Amygdala (tissue), 56 donors: ENCODE data around the gene PTK6.
"Not testable (repeated sequence)": the region's sequence is repeated elsewhere in the genome, so short reads cannot be mapped to it uniquely, and the experiment has no call there.

Source experiments
- DNase-seq, 56 donors: peaks; one replicate each; lab custom pipeline; 2025; lab: John Stamatoyannopoulos, UW

PTK6 gene

DNA sequence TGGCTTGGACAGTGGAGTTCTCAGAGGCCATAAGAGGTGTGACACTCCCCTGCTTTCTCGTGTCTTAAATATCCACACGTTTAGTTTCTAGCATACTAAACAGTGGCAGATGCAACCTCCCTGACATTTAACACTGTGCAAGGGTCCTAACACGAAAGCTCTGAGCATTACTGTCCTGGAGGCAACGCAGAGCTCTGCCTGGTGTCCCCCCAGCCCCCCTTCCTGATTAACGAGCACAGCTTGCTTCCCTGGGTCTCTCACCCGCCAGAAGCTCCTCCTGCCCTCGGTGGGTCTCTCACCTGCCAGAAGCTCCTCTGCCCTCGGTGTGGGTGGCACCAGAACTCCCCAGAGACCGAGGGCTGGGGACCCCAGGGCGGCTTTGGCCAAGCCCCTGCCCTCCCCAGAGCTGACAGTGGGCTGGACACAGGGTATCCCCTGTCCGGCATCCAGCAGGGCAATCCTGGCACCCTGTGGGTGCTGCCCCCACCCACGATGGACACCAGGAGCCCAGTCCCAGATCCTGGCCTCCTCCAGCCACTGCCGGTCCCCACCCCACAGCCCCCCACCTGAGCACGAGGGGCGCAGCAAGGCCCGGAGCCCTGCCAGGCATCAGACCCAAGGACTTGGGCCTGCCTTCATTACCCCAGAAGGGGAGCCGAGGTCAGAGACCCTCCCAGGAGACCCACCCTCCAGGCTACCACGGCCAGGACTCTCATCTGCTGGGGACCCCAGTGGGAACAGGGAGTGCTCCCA is 52.3 kb downstream of the PTK6 start:
- no peak for DNase-seq

DNA sequence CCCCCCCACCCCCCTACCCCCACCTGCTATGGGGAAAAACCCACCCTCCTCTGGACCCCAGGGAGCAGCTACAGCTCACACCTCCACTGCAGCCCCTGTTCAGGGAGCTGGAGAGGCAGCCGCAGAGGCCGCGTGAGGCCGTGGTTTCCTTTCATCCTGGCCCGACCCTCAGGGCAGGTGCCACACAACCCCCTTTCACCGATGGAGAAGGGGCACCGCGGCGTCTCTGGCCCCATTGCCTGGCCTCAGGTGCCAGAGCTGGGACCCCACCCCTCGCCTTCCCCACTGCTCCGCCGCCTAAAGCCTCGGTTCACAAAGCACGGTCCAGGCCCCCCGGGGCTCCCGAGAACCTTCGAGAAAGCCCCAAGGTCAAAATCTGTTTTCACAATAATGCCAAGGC is 52.9 kb downstream of the PTK6 start:
- no peak for DNase-seq

DNA sequence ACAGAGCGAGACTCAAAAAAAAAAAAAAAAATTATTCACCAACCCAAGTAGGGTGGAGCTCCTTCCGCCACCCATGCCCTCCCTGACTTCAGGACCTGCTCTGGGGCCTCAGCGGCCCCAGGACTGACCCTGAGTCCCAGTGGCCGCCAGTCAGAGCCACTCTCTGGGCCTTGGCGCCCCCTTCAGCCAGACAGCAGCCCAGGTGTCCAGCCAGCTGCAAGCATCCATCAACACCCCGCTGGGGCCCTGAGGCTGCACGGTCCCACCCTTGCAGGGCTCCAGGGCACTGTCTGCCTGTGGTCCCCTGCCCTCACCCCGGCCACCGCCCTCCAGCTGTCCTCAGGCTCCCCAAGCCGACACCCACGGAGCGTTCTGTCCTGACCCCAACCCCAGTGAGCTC is 53.3 kb downstream of the PTK6 start:
- DNase-seq = no peak

DNA sequence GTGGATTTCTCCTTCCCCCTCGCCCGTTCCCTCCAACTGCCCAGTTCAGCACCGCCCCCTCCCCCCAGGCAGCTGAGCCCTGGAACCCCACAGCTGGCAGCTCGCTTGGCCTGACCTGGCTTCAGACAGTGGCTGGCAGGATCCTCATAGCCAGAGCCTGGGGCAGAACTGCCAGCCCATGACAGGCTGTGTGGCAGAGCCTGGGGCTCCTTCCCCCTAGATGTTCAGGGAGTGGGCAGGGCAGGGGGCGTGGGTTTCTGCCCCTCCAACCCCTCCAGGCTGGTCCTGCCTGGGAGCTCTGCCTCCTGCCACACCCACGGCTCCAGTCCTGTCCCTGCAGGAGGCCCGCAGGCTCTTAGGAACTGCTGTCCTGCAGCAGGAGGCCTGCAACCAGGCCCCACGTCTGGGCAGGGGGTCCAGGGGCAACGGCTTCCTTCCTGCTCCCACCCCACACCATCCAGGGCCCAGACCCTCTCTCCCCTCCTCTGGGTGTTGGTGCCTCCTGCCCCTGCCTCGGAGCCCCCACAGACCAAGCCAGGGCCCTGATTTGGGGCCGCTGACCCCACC is 55.1 kb downstream of the PTK6 start:
- peak in 1 of 56 donors; percentile 40 for DNase-seq

DNA sequence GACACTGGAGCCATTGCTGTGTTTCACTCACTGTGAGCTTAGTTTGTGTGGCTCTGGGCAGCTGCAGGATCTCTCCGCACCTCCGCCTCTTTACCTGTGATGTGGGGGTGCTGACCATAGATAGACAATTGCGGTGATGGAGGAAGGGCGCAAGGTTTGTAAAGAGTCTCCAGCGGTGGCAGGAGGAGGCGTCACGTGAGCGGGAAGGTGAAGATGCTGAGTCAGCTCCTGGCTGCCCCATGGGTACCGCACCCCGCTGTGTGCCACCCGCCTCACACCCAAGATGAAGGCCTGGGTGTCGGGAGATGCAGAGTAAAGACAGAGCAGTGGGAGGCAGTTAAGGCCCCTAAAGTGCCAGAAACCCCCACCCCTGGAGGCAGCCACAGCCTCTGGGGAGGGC is 55.7 kb downstream of the PTK6 start:
- no peak for DNase-seq

DNA sequence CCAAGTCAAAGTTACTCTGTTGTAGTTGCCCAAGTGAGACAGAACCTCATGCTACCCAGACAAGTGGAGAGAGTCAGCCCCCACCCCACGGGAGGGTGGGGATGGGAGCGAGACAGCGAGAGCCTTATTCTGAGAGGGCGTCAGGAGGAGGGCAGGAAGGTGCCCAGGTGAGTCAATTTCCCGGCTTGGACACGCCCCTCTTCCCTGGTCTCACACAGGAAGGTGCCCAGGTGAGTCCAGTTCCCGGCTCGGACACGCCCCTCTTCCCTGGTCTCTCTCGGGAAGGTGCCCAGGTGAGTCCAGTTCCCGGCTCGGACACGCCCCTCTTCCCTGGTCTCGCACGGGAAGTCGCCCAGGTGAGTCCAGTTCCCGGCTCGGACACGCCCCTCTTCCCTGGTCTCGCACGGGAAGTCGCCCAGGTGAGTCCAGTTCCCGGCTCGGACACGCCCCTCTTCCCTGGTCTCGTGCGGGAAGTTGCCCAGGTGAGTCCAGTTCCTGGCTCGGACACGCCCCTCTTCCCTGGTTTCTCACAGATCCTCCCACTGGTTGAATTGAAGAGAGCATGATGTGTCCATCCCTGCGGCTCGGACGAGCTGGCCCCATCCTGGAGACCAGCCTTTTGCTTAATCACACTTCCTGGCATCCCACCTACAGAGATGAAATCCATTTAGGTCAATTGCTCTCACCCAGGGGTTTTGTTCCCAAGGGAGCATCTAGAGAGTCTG is 57.3 kb downstream of the PTK6 start:
- not testable (repeated sequence) for DNase-seq

DNA sequence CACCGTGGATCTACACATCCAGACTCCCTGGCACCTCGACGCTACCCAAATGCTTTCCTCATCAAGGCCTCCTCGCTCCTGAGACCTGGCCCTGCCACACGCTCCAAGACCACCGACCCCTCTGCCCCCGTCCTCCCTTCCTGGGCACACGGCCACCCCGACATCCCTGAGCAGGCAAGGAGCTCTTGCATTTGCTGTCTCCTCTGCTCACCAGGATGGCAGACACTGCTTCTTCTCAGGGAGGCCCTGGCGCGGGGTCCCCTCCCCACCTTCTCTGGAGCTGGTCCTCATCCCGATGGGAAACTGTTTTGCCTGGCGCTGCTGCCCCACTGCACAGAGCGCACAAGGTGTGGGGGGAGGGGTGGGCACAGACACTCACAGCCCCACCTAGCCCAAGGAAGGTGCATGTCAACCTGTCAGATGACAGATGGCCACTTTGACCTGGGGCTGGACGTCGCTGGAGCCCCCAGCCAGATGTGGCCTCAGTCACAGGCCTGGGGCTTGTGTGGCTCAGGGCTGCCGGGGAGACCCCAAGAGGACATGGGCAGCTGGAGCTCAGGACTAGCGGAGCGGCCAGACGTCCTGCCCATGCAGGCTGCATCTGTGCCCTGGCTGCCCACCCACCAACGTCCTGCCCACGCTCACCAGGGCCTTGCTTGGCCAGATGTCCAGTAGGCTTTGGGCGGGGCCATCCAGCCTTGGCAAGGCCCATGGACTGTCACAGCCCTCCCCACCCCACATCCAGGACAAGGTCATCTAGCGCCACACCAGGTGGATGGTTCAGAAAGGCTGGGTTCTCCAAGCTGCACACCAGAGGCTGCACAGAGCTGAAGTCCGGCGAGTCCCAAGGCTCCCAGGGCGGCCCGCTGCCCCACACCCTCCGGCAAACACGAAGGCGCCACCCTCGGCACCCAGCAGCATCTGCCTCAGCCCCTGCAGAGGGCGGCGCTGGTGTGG is 58.6 kb downstream of the PTK6 start:
- no peak for DNase-seq
